A549 treated with CpdA at 1 μM for 4 hours (cell line): ENCODE measurements around the gene RAB37. TPM values are rescaled to one million over a fixed set of nuclear protein-coding genes. Genes with fewer than 3 reads are reported as not detected.

Experiments
- total RNA-seq: library from RNA; stranded (reverse); fragments of 200-300 nt; extraction: Qiagen RNA extraction; gene quantifications from 5 replicates; pipeline ENCODE4 v1.2.3, GENCODE V29; 2022; ENCODE audit warnings: low read depth

RAB37 gene, protein sequence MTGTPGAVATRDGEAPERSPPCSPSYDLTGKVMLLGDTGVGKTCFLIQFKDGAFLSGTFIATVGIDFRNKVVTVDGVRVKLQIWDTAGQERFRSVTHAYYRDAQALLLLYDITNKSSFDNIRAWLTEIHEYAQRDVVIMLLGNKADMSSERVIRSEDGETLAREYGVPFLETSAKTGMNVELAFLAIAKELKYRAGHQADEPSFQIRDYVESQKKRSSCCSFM
- 1.0 to 1.6 TPM (median 1.1 TPM) in 5 replicates for total RNA-seq

GRCh38 chr17:74736513-74737298 is at the start of gene RAB37:
TSS of gene RAB37 (plus strand) at chr17:74737256. CDS start at chr17:74737273, 17 bp downstream.

GRCh38 chr17:74712756-74713155 is 24.3 kb upstream of the RAB37 start, which contains the start of gene CD300LF:
TSS of gene CD300LF (minus strand) at chr17:74712923. CDS start at chr17:74712866, 57 bp downstream.

GRCh38 chr17:74748529-74749278 is 11.6 kb downstream of the RAB37 start, which contains the start of gene NHERF1:
TSS of gene NHERF1 (plus strand) at chr17:74748628. CDS start at chr17:74748847, 219 bp downstream.

DNA sequence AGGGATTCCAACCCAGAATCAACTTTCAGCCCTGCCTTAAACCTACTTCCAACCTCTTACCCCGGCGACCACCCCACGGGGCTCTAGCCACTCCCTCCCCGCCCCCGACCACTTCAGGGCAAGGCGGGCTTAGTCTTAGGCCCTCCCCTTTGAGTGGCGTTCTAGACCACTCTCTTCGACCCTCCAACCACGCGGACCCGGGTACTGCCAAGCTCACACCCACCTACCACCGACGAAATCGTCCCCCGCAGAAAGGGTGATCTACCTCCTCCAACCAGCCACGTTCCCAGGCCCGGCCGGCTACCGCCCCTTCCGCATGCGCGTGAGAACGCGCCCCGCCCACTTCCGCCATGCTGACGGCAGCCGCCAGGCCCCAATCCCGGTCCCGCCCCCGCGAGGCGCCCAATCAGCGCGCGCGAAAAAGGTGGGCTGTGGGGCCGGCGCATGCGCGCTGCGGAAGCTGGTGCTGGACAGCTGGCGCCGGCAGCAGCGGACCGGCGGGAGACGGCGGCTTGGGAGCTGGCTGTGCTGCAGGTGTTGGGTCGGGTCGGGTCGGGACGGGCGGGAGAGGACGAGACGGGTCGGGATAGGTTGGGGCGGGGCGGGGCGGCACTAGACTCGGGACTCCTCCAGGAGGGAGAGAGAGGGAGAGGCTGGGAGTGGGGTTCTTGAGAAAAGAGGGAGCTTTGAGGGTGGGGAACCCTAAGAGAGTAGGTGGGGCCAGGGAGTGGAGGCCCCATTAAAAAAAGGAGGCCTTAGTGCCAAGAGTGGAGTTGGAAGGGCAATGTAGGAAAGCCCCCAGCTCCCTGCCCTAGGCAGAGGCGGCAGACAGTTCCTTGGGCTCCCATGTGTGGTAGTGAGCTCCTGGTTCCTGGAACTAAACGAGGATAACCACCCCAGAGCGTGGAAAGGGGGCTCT is 39.2 kb downstream of the RAB37 start, which contains the start of gene NAT9:
TSS of gene NAT9 (minus strand) at position 302 of the 919 bp plus-strand sequence. CDS start 647 bp downstream, outside the sequence.

Other genes starting within 250 kb of the RAB37 start
- gene CD300LB, start 205.8 kb upstream of the RAB37 start, total RNA-seq, result 0.06 to 0.22 TPM (median 0.09 TPM) in 3 of 5 replicates, not detected in the others
- gene CD300C, start 191.1 kb upstream of the RAB37 start, total RNA-seq, result 0.09 to 0.49 TPM (median 0.27 TPM) in 4 of 5 replicates, not detected in the other
- gene CD300H, start 169.7 kb upstream of the RAB37 start, total RNA-seq, result 0.45 to 0.78 TPM (median 0.63 TPM) in 4 of 5 replicates, not detected in the other
- not detected in 5 replicates for gene CD300LD, start 145.0 kb upstream of the RAB37 start, total RNA-seq
- not detected in 5 replicates for gene CD300E, start 113.5 kb upstream of the RAB37 start, total RNA-seq
- not detected in 5 replicates for gene CD300LF, start 24.3 kb upstream of the RAB37 start, total RNA-seq
- gene NHERF1, start 11.4 kb downstream of the RAB37 start, total RNA-seq, result 31.8 to 50.4 TPM (median 46.4 TPM) in 5 replicates
- 50.8 to 65.8 TPM (median 54.7 TPM) in 5 replicates for gene NAT9, start 39.1 kb downstream of the RAB37 start, total RNA-seq
- 0.22 to 0.71 TPM (median 0.25 TPM) in 5 replicates for gene GRIN2C, start 122.6 kb downstream of the RAB37 start, total RNA-seq
- gene FDXR, start 135.7 kb downstream of the RAB37 start, total RNA-seq, result 47.7 to 70.8 TPM (median 64.3 TPM) in 5 replicates
- not detected in 5 replicates for gene FADS6, start 156.4 kb downstream of the RAB37 start, total RNA-seq
- 0.02 to 0.12 TPM (median 0.08 TPM) in 4 of 5 replicates, not detected in the other for gene USH1G, start 186.0 kb downstream of the RAB37 start, total RNA-seq
- 0.06 to 0.17 TPM (median 0.08 TPM) in 4 of 5 replicates, not detected in the other for gene OTOP2, start 187.0 kb downstream of the RAB37 start, total RNA-seq
- gene OTOP3, start 198.6 kb downstream of the RAB37 start, total RNA-seq, result not detected in 5 replicates
- gene HID1, start 235.5 kb downstream of the RAB37 start, total RNA-seq, result 6.6 to 8.5 TPM (median 7.2 TPM) in 5 replicates